ENCODE results near the gene AQP11.
"Not testable (repeated sequence)": the region's sequence is repeated elsewhere in the genome, so short reads cannot be mapped to it uniquely, and the experiment has no call there.

AQP11 gene

GRCh38 chr11:77593883-77594282 lies 4.1 kb downstream of the AQP11 start:
- DNase-seq (ENCODE audit: low spot score) = no peak

GRCh38 chr11:77596626-77597025 lies 6.9 kb downstream of the AQP11 start:
- no peak for DNase-seq (ENCODE audit: low spot score)

GRCh38 chr11:77598195-77598594 lies 8.4 kb downstream of the AQP11 start:
- no peak for DNase-seq (ENCODE audit: low spot score)

GRCh38 chr11:77602381-77603088 lies 12.8 kb downstream of the AQP11 start:
- DNase-seq (ENCODE audit: low spot score) = peak; percentile 75

GRCh38 chr11:77604281-77604680 lies 14.5 kb downstream of the AQP11 start:
- DNase-seq (ENCODE audit: low spot score) = no peak

- no peak for DNase-seq (ENCODE audit: low spot score)
Observed at GRCh38 chr11:77609234-77609633, 19.5 kb downstream of the AQP11 start.

- no peak for DNase-seq (ENCODE audit: low spot score)
Observed at GRCh38 chr11:77611921-77612320, 22.2 kb downstream of the AQP11 start.

GRCh38 chr11:77617892-77618291 lies 28.1 kb downstream of the AQP11 start:
- no peak for DNase-seq (ENCODE audit: low spot score)

- peak; percentile 69 for DNase-seq (ENCODE audit: low spot score)
Observed at GRCh38 chr11:77619576-77620198, 29.9 kb downstream of the AQP11 start.

- no peak for DNase-seq (ENCODE audit: low spot score)
Observed at GRCh38 chr11:77630157-77630710, 40.5 kb downstream of the AQP11 start.

- not testable (repeated sequence) for DNase-seq (ENCODE audit: low spot score)
Observed at GRCh38 chr11:77633926-77634325, 44.2 kb downstream of the AQP11 start.

GRCh38 chr11:77636731-77637344 lies 47.1 kb downstream of the AQP11 start:
- peak; percentile 16 for DNase-seq (ENCODE audit: low spot score)

- DNase-seq (ENCODE audit: low spot score) = peak; percentile 93
Observed at GRCh38 chr11:77637345-77638165, 47.8 kb downstream of the AQP11 start, which contains the start of gene CLNS1A. CLNS1A (minus strand) TSS chr11:77637794; CDS start chr11:77637714, 80 bp downstream.

GRCh38 chr11:77642228-77642627 lies 52.5 kb downstream of the AQP11 start:
- no peak for DNase-seq (ENCODE audit: low spot score)

GRCh38 chr11:77644887-77645286 lies 55.1 kb downstream of the AQP11 start:
- DNase-seq (ENCODE audit: low spot score) = no peak

- no peak for DNase-seq (ENCODE audit: low spot score)
Observed at GRCh38 chr11:77647654-77648305, 58.0 kb downstream of the AQP11 start.

- DNase-seq (ENCODE audit: low spot score) = no peak
Observed at GRCh38 chr11:77650123-77650522, 60.4 kb downstream of the AQP11 start.

GRCh38 chr11:77654770-77655434 lies 65.1 kb downstream of the AQP11 start:
- no peak for DNase-seq (ENCODE audit: low spot score)

GRCh38 chr11:77656362-77656761 lies 66.6 kb downstream of the AQP11 start:
- DNase-seq (ENCODE audit: low spot score) = no peak

GRCh38 chr11:77658213-77659013 lies 68.7 kb downstream of the AQP11 start:
- no peak for DNase-seq (ENCODE audit: low spot score)

Measured in SW480 (cell line).